Right ventricle myocardium superior (tissue), 1 donor: Measurements from ENCODE around the gene SLC43A3. TPM values are rescaled to one million over a fixed set of nuclear protein-coding genes. Genes with fewer than 3 reads are reported as not detected.

Source experiments
- ATAC-seq: fragments of 200-7000 bp; cut with Tn5 transposase; one replicate; pipeline ENCODE4 v1.9.1; 2020; ENCODE audit warnings: mild to moderate bottlenecking; ENCODE audit not compliant: poor library complexity
- DNase-seq: peaks from one replicate; pipeline ENCODE4 v3.0.0-alpha.2; 2020
- intact Hi-C: fragments of 100-400 bp; cut with DNase I; formaldehyde crosslinking; loops from one replicate; pipeline ENCODE4 v1.11.2; 2022
- long read RNA-seq: library from polyadenylated mRNA; unstranded; transcript quantifications from one replicate; pipeline ENCODE4 v2.0.0, GENCODE V29; 2021
- total RNA-seq: library from RNA; stranded (reverse); fragmentation: NEBNext Ultra II Directional; extraction: Animal tissue kit (Norgen Biotek cat#: 25700); gene quantifications from one replicate; pipeline ENCODE4 v1.2.1, GENCODE V29; 2021
- donor health status: DM: no; HTN: yes; CAD: no; lungs with severe emphysema.

The SLC43A3 gene
- 20.0 TPM for total RNA-seq
- long read RNA-seq, transcript SLC43A3-203 (14 exons, 2,617 nt), result major isoform, 35 of 71 reads
- long read RNA-seq, partial matches to known transcripts, result 6 of 71 reads
- long read RNA-seq, other reads (novel, unspliced or antisense), result 26 of 71 reads

DNA sequence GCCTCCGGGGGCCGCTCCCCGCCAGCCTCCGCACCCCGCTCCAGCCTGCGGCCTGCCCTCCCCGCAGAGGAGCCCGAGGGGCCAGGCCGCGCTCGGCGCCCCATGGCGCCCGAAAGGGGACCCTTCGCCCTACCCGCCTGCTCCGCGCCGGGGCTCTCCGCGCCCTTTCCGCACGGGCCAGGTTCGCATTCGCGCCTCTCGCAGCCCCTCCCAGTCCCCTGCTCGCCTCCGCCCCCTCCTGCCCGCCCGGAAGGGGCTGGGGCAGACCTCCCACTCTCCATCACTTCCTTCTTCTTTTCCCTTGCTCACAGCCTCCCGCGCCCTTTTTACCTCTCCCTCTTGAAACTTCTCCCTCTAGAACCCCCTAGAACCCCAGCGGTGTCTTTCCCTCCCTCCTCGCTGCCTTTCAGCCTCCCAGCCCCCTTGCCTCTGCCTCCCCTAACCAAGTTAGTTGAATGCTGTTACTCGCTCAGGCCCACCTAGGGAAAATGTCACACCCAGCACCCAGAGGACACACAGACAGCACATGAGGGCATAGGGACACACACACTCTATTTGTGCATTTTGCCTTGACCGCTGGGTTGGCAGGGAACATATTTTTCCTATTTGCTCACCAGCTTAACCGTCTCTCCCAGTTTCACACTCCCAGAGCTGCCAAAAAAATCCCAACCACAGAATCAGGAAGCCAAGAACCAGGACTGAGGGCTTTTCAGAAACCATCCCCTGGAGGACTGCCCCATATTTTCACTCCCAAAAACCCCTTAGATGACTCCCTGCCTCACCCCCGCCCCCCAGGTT, at the start of gene SLC43A3:
Gene SLC43A3, minus strand, starts transcription at position 193 of the 798 bp plus-strand sequence. CDS start 949 bp downstream, outside the sequence.
- intact Hi-C loops, result no loop called here
- DNase-seq (peak; percentile 82), ATAC-seq (peak; percentile 80)

DNA sequence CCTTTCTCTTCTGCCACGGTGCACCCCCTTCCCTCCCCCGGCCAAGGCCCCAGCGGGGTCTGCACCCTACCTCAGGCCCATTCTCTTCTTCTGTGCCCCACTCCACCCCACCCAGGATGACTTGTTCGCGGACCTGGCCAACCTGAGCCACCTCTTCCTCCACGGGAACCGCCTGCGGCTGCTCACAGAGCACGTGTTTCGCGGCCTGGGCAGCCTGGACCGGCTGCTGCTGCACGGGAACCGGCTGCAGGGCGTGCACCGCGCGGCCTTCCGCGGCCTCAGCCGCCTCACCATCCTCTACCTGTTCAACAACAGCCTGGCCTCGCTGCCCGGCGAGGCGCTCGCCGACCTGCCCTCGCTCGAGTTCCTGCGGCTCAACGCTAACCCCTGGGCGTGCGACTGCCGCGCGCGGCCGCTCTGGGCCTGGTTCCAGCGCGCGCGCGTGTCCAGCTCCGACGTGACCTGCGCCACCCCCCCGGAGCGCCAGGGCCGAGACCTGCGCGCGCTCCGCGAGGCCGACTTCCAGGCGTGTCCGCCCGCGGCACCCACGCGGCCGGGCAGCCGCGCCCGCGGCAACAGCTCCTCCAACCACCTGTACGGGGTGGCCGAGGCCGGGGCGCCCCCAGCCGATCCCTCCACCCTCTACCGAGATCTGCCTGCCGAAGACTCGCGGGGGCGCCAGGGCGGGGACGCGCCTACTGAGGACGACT, 49.3 kb upstream of the SLC43A3 start:
- ATAC-seq, result peak; percentile 86
- DNase-seq, result peak; percentile 71
- intact Hi-C loops, result no loop called here

DNA sequence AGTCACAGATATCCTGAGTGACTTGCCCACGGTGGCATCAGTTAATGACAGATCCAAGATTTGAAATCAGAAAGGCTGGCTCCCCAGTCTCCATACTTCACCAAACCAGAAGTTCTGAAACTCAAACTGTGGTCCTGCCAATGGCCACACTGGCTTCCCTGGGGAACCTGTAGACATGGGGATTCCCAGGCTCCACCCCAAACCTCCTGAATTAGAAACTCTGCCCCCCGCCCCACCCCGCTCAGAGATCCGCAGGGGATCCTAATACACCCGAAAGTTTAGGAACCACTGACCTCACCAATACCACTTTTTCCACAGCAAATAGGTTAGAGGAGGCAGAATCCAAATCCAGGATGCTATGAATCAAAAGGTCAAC, 48.7 kb upstream of the SLC43A3 start:
- intact Hi-C loops, result no loop called here
- ATAC-seq, result no peak
- no peak for DNase-seq

DNA sequence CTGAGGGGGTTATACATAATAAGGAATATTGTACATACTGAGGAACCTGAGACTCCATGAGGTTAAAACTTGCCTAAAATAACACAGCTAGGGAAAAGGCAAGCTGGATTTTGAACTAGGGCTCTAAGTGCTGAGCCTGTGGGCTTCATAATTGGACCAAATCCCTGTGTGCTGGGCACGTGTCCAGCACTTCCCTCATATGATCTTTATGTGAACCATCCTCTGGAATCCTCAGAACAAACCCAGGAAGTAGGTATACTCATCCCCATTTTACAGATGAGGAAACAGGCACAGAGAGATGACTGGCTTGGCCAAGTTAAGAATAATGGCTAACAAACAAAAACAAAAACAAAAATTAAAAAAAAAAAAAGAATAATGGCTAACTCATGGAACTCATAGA, 48.3 kb upstream of the SLC43A3 start:
- intact Hi-C loops, result no loop called here
- no peak for DNase-seq
- no peak for ATAC-seq

DNA sequence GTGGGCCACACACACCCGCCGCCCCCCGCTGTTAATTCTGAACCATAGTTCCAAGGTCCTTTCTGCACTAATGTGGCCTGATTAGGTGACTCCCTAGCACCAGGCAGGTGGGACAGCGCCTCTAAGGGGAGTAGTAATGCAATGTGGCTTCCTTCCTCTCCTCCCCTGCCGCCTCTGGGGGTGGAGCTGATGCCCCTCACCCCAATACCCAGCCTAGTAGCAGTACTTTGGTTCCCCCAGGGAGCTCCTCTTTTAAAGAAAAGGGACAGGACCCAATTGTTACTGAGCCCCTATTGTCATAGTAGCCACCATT, 47.8 kb upstream of the SLC43A3 start:
- DNase-seq (no peak), ATAC-seq (no peak)
- intact Hi-C loops, result no loop called here

DNA sequence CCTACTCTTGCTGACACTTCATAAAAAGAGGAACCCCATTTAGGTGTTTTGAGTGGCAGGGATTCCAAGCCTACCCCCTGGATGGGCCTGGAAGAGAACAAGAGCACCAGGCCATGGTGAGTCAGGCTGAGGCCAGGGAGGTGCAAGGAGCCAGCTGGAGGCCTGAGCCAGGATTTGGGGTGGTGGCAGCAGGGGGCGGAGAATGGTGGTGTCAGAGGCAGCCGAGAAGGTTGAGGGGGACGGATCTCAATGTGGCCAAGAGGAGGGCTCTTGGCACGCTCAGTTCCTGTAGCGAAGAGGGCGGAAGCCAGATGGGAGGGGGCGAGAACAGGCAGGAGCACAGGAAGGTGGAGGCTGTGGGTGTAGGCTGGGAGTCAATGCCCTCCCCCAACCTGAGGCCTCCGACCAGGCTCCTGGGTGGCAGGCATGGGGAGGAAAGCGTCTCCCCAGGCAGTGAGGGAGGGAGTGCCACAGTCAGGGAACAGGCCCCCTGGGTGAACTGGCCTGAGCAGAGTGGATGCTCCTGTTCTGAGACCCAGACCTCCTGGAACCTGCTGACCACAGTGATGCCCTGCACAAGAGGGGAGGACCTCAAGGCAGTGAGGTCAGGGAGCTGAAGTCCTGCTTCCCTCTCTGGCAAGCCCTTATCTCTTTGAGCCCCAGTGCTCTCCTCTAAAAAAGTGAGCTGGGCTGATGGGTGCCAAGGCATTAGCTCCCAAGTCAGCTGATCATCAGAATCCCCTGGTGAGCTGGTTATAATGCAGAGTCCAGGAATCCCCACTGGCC, 47.3 kb upstream of the SLC43A3 start:
- intact Hi-C loops, result no loop called here
- no peak for DNase-seq
- ATAC-seq, result no peak

DNA sequence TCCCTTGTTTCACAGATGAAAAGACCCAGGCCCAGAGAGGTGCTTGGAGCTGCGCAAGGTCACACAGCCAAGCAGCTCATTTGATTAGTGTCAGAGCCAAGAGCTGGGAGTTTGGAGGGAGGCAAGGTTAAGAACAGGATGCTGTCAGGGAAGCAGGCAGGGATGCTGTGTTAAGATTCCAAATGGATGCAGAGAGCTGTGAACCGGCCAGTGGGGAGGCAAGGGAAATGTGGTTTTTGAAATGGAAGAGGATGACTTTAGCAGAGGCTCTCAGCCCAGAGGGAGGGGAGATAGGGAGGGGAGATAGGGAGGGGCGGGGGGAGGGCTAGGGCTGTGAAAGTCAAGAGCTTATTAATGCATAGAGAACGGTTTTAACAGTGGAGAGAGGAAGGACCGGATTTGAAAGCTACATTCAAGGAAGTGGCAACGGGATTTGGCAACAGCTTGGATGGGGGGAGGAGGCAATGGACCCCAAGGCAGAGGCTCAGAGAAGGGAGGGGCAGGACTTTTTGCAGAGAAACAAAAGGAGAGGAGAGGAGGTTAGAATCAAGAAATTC, 46.4 kb upstream of the SLC43A3 start:
- intact Hi-C loops, result no loop called here
- no peak for DNase-seq
- ATAC-seq, result no peak

DNA sequence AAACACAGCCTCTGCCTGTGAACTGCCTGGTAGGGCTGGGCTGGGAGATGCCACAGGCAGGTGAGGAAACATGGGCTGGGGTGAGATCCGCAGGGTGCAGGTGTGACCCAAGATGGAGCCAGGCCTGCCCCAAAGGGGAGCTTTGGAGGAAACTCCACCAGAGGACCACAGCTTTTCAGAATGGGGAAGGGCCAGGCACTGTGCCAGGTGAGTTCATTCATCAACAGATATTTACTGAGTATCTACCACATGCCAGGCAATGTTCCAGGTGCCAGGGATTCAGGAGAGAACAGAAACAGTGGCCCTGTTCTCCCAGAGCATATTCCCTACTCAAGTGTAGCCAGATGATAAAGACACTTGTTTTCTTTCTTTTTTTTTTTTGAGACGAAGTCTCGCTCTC, 44.6 kb upstream of the SLC43A3 start:
- intact Hi-C loops, result no loop called here
- DNase-seq, result no peak
- ATAC-seq, result no peak

DNA sequence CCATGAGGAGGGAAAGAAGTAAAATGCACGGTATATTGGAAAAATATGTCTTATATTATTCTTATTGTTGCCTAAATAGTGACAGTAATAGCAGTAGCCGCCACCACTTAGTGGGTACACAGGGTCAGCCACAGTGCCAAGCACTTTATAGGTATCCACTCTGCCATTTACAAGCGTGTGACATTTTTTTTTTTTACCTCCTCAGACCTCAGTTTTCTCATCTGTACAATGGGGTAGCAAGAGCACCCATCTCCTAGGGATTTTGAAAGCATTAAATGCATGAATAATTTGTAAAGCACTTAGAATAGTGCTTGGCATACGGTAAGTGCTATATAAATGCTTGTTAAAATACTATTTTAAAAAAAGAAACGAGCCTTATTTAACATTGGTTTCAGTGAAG, 42.3 kb upstream of the SLC43A3 start:
- no peak for DNase-seq
- no peak for ATAC-seq
- intact Hi-C loops, result no loop called here

DNA sequence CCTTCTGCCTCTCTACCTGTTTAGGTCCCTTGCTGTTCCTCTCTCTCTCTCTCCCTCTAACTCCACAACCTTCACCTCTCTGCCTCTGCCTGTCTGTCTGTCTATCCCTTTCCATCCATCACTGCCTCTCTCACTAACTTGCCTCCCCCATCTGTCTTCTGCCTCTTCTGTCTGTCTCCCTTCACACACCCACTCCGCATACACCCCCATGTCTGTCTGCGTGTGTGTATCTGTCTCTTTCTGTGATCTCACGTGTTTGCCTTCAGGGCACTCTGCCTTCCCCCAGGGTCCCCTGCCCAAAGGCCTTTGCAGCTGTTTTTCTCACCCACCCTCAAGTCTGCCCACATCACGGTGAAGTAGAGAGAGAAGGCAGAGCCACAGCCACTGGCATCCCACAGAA, 41.4 kb upstream of the SLC43A3 start:
- intact Hi-C loops, result no loop called here
- DNase-seq, result no peak
- no peak for ATAC-seq

DNA sequence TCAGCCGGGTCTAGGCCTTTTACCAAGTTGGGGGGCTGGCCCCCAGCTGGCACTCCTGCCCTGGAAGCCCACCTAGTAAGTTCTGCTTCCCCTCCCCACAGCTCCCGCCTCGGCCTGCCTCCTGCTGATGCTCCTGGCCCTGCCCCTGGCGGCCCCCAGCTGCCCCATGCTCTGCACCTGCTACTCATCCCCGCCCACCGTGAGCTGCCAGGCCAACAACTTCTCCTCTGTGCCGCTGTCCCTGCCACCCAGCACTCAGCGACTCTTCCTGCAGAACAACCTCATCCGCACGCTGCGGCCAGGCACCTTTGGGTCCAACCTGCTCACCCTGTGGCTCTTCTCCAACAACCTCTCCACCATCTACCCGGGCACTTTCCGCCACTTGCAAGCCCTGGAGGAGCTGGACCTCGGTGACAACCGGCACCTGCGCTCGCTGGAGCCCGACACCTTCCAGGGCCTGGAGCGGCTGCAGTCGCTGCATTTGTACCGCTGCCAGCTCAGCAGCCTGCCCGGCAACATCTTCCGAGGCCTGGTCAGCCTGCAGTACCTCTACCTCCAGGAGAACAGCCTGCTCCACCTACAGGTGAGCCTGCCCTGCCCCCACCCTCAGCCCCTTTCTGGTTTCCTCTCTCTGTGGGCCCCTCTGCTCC, 40.7 kb upstream of the SLC43A3 start:
- ATAC-seq, result no peak
- intact Hi-C loops, result no loop called here
- DNase-seq, result no peak

DNA sequence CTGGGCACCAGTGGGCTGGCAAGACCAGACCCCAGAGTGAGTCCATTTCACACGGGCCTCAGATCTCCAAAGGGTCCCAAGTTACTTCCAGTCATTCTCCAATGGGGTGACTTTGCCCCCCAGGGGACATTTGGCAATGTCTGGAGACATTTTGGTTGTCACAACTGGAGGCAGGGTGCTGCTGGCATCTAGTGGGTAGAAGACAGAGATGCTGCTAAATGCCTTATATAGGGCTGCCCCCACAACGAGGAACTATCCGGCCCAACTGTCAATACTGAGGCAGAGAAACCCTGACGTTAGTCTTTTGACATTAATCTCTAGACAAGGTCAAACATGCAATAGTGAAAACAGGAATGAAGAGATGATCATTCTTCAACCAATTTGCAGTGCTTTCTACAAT, 39.8 kb upstream of the SLC43A3 start:
- ATAC-seq (no peak), DNase-seq (no peak)
- intact Hi-C loops, result no loop called here

DNA sequence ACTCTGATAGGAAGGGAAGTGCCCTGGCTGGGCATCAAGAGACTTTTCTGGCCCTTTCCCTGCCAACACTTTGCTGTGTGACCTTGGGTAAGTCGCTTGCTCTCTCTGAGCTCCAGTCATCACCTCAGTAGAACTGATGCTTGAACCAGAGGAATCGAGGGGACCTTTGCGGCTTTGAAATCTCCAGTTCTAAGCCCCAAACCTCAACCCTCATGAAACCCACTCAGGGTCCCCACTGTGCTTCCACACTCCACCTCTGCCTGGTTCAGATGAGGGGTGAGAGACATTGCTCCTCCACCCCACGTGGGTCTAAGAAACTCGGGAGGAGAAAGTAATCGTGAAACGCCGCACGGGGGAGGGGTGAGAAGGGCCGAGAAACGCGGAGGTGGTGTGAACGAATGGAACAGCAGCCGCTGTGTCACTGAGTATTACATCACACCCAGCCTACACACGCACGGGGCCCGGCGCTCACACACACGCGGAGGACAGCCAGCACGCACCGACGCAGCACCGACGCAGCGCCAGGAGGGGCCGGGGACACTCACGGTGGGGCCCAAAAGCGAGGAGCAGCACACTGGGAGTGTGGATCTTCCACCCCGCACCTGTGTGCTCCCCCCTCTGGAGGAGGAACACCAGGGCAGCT, 37.7 kb upstream of the SLC43A3 start:
- ATAC-seq, result no peak
- intact Hi-C loops, result no loop called here

DNA sequence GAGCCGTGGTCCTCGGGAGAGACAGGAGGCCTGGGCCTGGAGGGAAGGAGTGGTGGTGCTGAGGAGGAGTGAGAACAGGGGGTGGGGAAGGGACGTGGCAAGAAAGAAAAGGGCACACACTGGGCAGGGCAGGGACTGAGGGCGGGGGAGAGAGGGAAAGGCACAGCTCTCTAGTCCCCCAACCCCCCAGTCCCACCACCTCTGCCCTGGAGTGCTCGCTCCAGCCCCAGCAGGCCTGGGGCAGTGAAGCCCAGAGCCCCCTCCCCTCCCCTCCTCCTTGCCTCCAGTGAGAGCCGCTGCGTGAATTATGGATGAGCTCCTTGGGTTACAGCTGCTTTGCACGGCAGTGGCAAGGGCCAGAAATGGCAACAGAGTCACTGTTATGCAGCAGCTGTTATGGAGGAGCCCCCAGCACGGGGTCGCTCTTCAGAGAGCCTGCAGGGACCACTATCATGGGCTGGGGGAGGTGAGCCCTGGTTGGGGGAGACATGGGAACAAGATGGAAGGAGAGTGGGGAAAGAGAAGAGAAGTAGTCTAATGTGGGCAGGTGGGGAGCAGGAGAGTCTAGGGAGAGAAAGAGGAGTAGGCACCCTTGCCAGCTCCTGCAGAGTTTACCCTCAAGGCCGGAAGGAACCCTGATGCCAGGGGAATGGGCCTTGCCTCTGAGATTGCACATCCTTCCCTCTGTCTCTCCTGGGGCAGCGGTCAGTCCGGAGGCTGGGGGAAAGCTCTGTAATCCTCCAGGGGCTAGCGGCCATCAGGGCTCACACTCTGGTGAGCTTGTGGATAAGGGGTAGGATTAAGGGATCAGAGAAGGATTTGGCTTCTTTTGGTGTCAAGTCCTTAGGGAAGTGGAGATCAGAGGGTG, 37.0 kb upstream of the SLC43A3 start:
- intact Hi-C loops, result no loop called here
- no peak for DNase-seq
- ATAC-seq, result no peak

More for the DNA sequence above, 37.7 kb upstream of the SLC43A3 start:
- DNase-seq, result no peak

DNA sequence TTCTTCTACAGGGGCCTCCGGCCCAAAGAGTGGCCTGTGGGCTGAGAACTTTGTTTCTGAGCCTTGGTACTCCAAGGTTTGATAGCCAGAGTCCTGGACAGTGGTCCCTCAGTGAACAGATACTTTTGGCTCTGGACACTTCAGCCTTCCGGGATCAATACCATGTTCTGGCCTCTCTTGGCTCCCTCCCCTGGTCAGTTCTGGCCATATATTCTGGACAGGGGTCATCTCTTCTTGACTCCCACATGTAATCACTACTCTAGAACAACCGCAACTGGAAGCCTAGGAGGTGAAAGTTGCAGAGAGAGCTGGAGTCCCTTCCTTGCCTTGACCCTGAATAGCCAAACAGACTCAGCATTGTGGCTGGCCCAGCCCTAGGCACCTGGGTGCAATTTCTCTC, 35.7 kb upstream of the SLC43A3 start:
- DNase-seq, result no peak
- intact Hi-C loops, result no loop called here
- ATAC-seq, result no peak

DNA sequence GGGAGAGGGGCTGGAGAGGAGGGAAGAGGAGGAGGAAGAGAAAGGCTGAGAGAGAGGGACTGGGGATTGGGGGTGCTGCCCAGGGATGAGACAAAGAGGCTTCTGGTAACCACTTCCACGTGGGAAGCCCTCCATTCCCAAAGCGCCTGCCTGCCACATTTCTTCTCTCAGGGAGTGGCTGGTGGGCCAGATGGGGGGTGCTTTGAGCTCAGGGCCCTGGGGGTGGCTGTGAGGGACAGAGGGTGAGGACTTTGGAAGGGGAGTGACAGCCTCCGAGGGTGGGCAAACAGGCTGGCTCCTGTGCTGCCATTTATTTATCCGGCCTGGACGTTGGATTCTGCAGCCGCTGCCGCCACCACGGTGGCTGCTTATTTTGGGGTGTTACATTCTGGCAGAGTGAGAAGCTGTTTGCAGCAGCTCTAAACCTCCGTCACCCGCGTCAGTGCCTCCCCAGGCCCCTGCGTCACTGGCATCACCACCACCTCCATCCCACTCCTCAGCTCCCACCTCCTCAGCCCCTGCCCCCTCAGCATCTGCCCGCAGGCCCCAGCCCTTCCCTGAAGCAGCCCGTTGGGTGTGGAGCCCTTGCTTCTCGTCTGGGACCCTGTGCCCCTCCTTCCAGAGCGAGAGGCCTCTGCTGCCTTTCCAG, 35.0 kb upstream of the SLC43A3 start:
- intact Hi-C loops, result no loop called here
- ATAC-seq, result no peak
- DNase-seq, result no peak
